OCI-M2 (cell line): ENCODE data around the gene HCFC1R1.

Experiments used
- DNase-seq: peaks from one replicate; lab custom pipeline; 2025; ENCODE audit not compliant: unreplicated experiment; lab: John Stamatoyannopoulos, UW

The HCFC1R1 gene

GRCh38 chr16:2976673-2977072, 47.1 kb downstream of the HCFC1R1 start:
- DNase-seq, result no peak

GRCh38 chr16:2976201-2976600, 47.5 kb downstream of the HCFC1R1 start:
- no peak for DNase-seq

DNA sequence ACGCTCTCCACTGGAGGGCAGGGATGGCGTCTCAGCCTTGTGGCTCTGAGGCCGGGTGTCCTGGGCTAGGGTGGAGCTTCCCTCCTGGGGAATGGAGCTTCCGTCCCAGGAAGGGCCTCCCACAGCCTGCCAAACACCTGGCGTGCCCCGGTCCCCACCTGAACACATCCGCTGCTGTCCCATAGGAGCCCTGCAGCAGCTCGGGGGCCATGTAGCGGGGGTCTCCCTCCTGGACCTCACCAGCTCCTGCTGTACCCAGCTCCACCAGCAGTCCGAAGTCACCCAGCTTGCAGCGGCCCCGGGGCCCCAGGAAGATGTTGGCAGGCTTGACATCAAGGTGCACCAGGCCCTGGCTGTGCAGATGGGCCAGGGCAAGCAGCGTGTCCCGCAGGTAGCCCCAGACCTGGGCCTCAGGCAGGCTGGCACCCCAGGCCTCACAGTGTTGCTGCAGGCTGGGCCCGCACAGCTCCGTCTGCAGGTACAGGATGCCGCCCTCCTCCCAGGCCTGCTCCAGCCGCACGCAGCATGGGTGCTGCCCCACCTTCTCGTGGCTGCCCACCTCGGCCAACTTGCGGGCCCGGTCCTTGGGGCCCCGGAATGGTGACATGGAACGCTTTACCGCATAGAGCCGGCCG, 48.5 kb downstream of the HCFC1R1 start:
- no peak for DNase-seq

DNA sequence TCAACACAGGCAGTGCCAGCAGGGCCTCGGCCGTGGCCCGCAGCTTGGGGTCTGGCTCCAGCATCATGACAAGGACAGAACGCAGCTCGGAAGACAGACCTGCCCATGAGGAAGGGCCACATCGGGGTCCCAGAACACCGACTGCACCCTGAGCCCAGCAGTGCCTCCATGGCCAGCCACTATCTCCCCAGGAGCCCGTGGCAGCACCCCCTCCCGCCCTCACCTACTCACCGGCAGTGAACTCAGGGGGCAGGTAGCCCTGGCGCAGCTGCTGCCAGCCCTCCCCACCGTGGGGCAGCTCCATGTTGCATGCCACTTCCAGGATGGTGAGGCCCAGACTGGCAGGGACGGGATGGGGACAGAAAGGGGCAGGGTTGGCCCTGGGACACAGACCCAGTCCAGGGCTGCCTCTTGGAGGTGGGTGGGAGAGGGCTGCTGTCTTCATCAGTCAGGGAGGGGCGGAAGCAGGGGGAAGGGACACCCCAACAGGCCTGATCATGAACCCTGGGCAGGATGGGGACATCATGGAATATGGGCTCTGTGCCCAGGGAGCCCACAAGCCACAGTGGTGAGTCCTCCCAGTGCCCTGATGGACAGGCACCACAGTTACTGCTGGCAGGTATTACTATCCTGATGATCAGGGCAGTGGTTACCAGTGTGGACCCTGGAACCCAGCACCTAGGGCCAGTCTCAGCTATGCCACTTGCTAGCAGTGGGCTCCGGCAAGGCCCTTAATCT, 49.3 kb downstream of the HCFC1R1 start:
- no peak for DNase-seq

DNA sequence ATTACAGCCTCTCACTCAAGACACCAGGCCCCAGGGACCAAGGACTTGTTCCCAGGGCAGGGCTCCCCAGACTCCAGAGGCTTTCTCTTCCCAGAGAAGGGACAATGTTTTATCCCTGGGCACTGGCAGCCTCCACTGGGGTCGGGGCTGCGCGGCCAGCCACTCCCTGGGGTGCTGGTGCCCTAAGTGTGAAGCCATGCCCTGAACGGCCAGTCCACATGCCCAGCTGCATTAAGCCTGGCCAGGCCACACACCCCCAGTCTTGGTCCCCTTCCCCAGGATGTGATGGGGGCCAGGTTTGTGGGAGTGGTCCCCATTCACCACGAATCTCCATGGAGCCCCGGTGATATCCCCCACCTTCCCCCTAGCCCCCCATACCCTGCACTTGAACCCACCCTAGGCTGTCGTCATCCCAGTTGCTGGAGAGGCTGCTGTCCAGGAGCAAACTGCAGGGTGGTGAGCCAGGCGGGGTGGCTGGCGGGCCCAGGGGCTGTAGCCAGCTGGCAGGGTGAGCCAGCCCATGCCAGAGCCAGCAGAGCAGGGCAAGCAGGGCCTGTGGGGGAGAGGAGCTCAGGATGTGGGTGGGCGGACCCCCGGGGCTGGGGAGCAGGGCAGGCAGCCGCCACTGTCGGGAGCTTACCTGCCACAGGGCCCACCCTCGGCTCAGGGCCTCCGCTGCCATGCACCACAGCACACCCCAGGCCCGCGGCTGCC, 50.0 kb downstream of the HCFC1R1 start:
- DNase-seq, result no peak

DNA sequence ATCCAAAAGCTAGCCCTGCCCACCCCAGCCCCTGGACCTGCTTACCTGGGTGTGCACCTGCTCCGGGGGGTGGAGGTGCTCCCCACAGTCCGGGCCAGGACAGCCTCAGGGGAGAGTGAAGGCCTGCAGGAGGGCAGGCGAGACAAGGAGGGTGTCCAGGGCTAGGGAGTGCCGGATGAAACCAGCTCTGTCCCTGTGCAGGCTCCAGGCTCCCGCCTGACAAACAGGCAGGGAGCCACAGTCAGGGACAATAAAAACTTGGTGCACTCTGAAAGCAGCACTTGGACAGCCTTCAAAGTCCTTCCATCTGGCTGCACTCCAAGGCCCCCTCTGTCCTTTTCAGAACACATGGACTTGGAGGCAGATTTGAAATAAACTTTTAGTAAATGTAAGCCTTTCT, 50.6 kb downstream of the HCFC1R1 start:
- DNase-seq, result no peak
